C1 segment of cervical spinal cord (tissue), 14 donors: ENCODE data around the gene ZSWIM4.

Source experiments
- DNase-seq, 14 donors: peaks; one replicate each; lab custom pipeline; 2025; lab: John Stamatoyannopoulos, UW

The ZSWIM4 gene

GRCh38 chr19:13808856-13809255 lies 13.6 kb downstream of the ZSWIM4 start:
- DNase-seq: no peak

GRCh38 chr19:13812544-13812943 lies 17.3 kb downstream of the ZSWIM4 start:
- DNase-seq: no peak

GRCh38 chr19:13813147-13813546 lies 17.9 kb downstream of the ZSWIM4 start:
- DNase-seq: no peak

- DNase-seq: no peak
Measured at GRCh38 chr19:13814550-13814949, 19.3 kb downstream of the ZSWIM4 start.

GRCh38 chr19:13817018-13817614 lies 21.9 kb downstream of the ZSWIM4 start:
- DNase-seq: no peak

GRCh38 chr19:13817615-13818371 lies 22.6 kb downstream of the ZSWIM4 start:
- no peak for DNase-seq

GRCh38 chr19:13819238-13819637 lies 24.0 kb downstream of the ZSWIM4 start:
- no peak for DNase-seq

GRCh38 chr19:13821292-13821691 lies 26.0 kb downstream of the ZSWIM4 start:
- DNase-seq: no peak

- DNase-seq: peak in 6 of 14 donors; percentile 15 to 55 (median 24)
Measured at GRCh38 chr19:13823256-13823655, 28.0 kb downstream of the ZSWIM4 start.

- DNase-seq: no peak
Measured at GRCh38 chr19:13823901-13824300, 28.7 kb downstream of the ZSWIM4 start.

GRCh38 chr19:13824703-13825102 lies 29.5 kb downstream of the ZSWIM4 start:
- no peak for DNase-seq

GRCh38 chr19:13825489-13826441 lies 30.5 kb downstream of the ZSWIM4 start:
- no peak for DNase-seq

- no peak for DNase-seq
Measured at GRCh38 chr19:13826652-13827235, 31.5 kb downstream of the ZSWIM4 start.

GRCh38 chr19:13827656-13828055 lies 32.4 kb downstream of the ZSWIM4 start:
- DNase-seq: no peak

- DNase-seq: no peak
Measured at GRCh38 chr19:13830114-13830740, 35.0 kb downstream of the ZSWIM4 start.

- DNase-seq: no peak
Measured at GRCh38 chr19:13830741-13831536, 35.7 kb downstream of the ZSWIM4 start.

GRCh38 chr19:13831537-13832467 lies 36.6 kb downstream of the ZSWIM4 start:
- no peak for DNase-seq

- DNase-seq: peak in 12 of 14 donors; percentile 44 to 90 (median 78)
Measured at GRCh38 chr19:13833330-13834243, 38.3 kb downstream of the ZSWIM4 start.
